ENCODE measurements around the gene RASGRF1.

DNA sequence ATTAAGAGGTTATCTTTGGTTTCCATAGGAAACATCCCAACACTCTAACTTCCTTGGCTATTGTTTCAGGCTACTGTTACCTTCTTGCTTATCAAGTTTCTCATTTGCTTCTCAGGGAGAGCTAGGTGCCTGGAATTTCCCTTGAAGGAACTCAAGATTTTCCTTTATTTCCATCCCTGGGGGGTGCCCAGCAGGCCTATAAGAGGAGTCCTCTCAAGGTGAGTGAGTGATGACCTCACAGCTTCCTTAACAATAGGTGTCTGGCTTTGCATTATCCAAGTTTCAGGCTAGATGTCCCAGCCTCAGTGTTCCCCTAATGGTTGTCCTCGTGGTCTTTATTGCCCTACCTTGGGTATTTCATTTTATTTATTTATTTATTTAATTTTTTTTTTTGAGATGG lies 133.6 kb downstream of the RASGRF1 start:
- TF ChIP-seq, protein P1, sequence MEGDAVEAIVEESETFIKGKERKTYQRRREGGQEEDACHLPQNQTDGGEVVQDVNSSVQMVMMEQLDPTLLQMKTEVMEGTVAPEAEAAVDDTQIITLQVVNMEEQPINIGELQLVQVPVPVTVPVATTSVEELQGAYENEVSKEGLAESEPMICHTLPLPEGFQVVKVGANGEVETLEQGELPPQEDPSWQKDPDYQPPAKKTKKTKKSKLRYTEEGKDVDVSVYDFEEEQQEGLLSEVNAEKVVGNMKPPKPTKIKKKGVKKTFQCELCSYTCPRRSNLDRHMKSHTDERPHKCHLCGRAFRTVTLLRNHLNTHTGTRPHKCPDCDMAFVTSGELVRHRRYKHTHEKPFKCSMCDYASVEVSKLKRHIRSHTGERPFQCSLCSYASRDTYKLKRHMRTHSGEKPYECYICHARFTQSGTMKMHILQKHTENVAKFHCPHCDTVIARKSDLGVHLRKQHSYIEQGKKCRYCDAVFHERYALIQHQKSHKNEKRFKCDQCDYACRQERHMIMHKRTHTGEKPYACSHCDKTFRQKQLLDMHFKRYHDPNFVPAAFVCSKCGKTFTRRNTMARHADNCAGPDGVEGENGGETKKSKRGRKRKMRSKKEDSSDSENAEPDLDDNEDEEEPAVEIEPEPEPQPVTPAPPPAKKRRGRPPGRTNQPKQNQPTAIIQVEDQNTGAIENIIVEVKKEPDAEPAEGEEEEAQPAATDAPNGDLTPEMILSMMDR (conservative IDR thresholded peaks at IDR 0.05 in 1 of 2, IDR thresholded peaks at IDR 0.05 in 1 of 2; ENCODE audit: extremely low read depth in 1 of 2, insufficient read depth in 1 of 2, low read depth in 1 of 2, low read length in 2 of 2), result no peak
- no peak for TF ChIP-seq EZH2 (IDR thresholded peaks at IDR 0.05; ENCODE audit: borderline replicate concordance, low read length)

All from mammary epithelial cell (primary cell).